Liver (tissue), 3 donors: ENCODE results near the gene PRKAA2.

Source experiments
- ATF3 ChIP-seq: IDR thresholded peaks from 2 replicates; pipeline ENCODE4 v1.6.1; 2016; ENCODE audit warnings: antibody characterized with exemption
- CTCF ChIP-seq: fragments of 150-350 bp; IDR thresholded peaks from 2 replicates; pipeline ENCODE4 v1.5.1; 2017; ENCODE audit warnings: improper control_type of control experiment, low read depth, low read length; ENCODE audit not compliant: missing input control
- EGR1 ChIP-seq, 2 donors: IDR thresholded peaks; 2 replicates each; pipeline ENCODE4 v1.6.1; 2016 to 2018; ENCODE audit warnings: antibody characterized with exemption in 2 of 2, low read depth in 2 of 2
- GABPA ChIP-seq, 2 donors: IDR thresholded peaks in 1 of 2; conservative IDR thresholded peaks in 1 of 2; 2 replicates each; pipeline ENCODE4 v1.6.1; 2016; ENCODE audit warnings: antibody characterized with exemption in 2 of 2, mild to moderate bottlenecking in 1 of 2, moderate library complexity in 1 of 2
- NR2F2 ChIP-seq: IDR thresholded peaks from 2 replicates; pipeline ENCODE4 v1.6.1; 2016; ENCODE audit warnings: antibody characterized with exemption
- RAD21 ChIP-seq, 2 donors: IDR thresholded peaks; 2 replicates each; pipeline ENCODE4 v1.6.1; 2016; ENCODE audit warnings: antibody characterized with exemption in 2 of 2, mild to moderate bottlenecking in 2 of 2
- TAF1 ChIP-seq: conservative IDR thresholded peaks from 2 replicates; pipeline ENCODE4 v1.6.1; 2016; ENCODE audit warnings: antibody characterized with exemption, mild to moderate bottlenecking
- TF ChIP-seq, protein P1 (sequence below): IDR thresholded peaks from 2 replicates; pipeline ENCODE4 v1.6.1; 2016; ENCODE audit warnings: antibody characterized with exemption
- donor health status: healthy.
- donor health status: healthy.

DNA sequence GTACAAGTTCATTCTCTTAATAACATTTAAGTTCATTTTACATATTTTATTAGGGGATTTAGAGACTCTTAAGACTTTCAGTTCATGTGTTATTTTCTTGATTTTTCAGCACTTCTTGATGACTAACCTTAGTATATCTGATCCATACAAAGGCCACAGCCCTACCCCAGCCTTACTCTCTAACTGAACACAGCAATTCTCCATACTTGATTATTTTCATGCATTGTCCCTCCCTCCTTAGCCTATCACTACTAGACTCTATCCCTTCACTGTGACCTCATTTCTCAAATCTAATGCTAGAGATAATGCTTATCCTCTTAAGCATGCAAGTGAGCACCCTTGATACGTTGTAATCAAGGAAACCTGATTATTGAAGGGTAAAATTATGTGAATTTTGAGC lies 15.2 kb downstream of the PRKAA2 start:
- TF ChIP-seq GABPA (IDR thresholded peaks at IDR 0.05 in 1 of 2, conservative IDR thresholded peaks at IDR 0.05 in 1 of 2) = no peak
- no peak for TF ChIP-seq CTCF
- TF ChIP-seq RAD21 (IDR thresholded peaks at IDR 0.05) = no peak
- TF ChIP-seq, protein P1, sequence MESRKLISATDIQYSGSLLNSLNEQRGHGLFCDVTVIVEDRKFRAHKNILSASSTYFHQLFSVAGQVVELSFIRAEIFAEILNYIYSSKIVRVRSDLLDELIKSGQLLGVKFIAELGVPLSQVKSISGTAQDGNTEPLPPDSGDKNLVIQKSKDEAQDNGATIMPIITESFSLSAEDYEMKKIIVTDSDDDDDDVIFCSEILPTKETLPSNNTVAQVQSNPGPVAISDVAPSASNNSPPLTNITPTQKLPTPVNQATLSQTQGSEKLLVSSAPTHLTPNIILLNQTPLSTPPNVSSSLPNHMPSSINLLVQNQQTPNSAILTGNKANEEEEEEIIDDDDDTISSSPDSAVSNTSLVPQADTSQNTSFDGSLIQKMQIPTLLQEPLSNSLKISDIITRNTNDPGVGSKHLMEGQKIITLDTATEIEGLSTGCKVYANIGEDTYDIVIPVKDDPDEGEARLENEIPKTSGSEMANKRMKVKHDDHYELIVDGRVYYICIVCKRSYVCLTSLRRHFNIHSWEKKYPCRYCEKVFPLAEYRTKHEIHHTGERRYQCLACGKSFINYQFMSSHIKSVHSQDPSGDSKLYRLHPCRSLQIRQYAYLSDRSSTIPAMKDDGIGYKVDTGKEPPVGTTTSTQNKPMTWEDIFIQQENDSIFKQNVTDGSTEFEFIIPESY = no peak
- no peak for TF ChIP-seq TAF1
- TF ChIP-seq NR2F2 = no peak
- TF ChIP-seq EGR1 (IDR thresholded peaks at IDR 0.05; ENCODE audit: low read depth in 2 of 2) = no peak
- TF ChIP-seq ATF3 = no peak
